ENCODE data around the gene BCAT1. TPM values are rescaled to one million over a fixed set of nuclear protein-coding genes. Genes with fewer than 3 reads are reported as not detected.

The BCAT1 gene
- total and polyA plus RNA-seq, 11 donors, result 0.57 to 28.9 (median 3.5) TPM

DNA sequence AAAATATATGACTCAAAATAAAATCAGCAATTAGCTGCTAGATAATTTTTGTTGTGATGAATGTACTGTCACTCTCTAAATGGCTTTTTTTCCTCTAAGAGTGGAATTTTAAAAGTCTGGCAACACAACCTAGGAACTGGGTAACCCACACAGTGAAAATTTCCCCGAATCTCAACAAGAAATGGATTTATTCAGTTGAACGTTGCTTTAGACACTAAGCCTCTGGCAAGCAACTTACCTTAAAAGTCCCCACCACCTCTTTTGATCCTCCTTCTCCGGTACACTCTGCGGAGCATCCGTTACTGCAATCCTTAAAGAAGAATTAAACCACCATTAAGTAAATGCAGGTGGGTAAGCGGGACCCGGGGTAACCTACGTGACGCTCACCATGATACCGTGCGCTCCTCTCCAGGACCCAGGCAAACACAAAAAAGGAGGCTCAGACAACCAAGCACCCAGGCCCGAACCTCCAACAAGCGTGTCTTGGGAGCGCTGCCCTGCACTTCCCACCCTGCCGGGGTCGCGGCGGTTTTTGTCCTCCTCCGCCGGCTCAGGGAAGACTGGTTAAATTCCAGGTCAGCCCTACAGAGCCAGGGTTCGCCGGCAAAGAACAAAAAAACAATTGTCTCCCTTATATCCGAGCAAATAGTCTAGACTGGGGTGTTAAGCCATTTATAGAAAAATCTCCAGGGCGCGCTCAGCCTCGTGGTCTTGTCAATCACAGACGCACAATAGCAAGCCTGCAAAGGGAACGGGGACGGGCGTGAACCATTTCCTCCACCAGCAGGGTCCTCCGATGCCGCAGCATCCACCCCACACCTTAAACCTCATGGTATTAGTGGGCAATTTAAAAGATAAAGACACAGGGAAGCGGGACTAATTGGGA, 47.1 kb downstream of the BCAT1 start:
- peaks cover 0 to 35% (median 17%) of the 10 kb centered on the region in 9 donors for H3K27me3 ChIP-seq
- peak overlapping the region in 3 of 12 donors; percentile 9 to 88 (median 11) for H3K27ac ChIP-seq
- WGBS, 4 donors, result 26 to 32% (median 30%) methylated on average over 32 to 33 of the region's 33 CpGs
- peaks cover 0 to 36% (median 0%) of the 10 kb centered on the region in 12 donors for H3K4me1 ChIP-seq
- no peaks in the 10 kb centered on the region for H3K36me3 ChIP-seq
- no peak for DNase-seq
- peak in 1 of 4 donors; percentile 30 for ATAC-seq
- H3K4me3 ChIP-seq, result peak overlapping the region in 11 of 12 donors; percentile 39 to 76 (median 59)
- no peaks in the 10 kb centered on the region for H3K9me3 ChIP-seq
- intact Hi-C loops (cut with DNase I), result no loop called here
- TF ChIP-seq POLR2A (IDR thresholded peaks at IDR 0.05), result no peak
- TF ChIP-seq CTCF (IDR thresholded peaks at IDR 0.05), result no peak

DNA sequence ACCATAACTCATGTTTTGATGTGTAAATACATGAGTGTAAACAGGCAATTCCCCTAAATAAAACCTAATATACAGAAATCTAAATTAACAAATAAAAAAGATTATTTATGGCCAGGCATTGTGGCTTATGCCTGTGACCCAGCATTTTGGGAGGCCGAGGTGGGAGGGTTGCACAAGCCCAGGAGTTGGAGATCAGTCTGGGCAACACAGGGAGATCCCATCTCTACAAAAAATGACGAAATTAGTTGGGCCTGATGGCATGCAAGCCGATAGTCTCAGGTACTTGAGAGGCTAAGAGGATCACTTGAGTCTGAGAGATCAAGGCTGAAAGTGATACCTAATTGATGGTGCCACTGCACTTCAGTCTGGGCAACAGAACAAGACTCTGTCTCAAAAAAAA, 48.7 kb downstream of the BCAT1 start:
- peaks cover 0 to 32% (median 17%) of the 10 kb centered on the region in 9 donors for H3K27me3 ChIP-seq
- peaks cover 0 to 36% (median 0%) of the 10 kb centered on the region in 12 donors for H3K4me1 ChIP-seq
- no peak overlapping the region for H3K4me3 ChIP-seq
- peak overlapping the region in 1 of 12 donors; percentile 44 for H3K27ac ChIP-seq
- H3K36me3 ChIP-seq, result no peaks in the 10 kb centered on the region
- no peak for TF ChIP-seq POLR2A (IDR thresholded peaks at IDR 0.05)
- no peak for TF ChIP-seq CTCF (IDR thresholded peaks at IDR 0.05)
- DNase-seq (no peak), ATAC-seq (no peak)
- intact Hi-C loops (cut with DNase I), result no loop called here
- H3K9me3 ChIP-seq, result no peaks in the 10 kb centered on the region
- WGBS, 4 donors, result 71 to 83% (median 82%) methylated on average over 3 of the region's 3 CpGs

GRCh38 chr12:24899503-24900075, 49.3 kb downstream of the BCAT1 start:
- Histone ChIP-seq H3K4me3 (no peak overlapping the region), H3K36me3 (no peaks in the 10 kb centered on the region), H3K27ac (no peak overlapping the region), H3K27me3 (peaks cover 0 to 26% (median 17%) of the 10 kb centered on the region in 9 donors), H3K9me3 (no peaks in the 10 kb centered on the region), H3K4me1 (peaks cover 0 to 36% (median 0%) of the 10 kb centered on the region in 12 donors)
- intact Hi-C loops (cut with DNase I), result no loop called here
- ATAC-seq (no peak), DNase-seq (no peak)
- WGBS, 4 donors, result 93 to 96% (median 94%) methylated on average over 4 of the region's 4 CpGs
- no peak for TF ChIP-seq CTCF (IDR thresholded peaks at IDR 0.05)
- no peak for TF ChIP-seq POLR2A (IDR thresholded peaks at IDR 0.05)

DNA sequence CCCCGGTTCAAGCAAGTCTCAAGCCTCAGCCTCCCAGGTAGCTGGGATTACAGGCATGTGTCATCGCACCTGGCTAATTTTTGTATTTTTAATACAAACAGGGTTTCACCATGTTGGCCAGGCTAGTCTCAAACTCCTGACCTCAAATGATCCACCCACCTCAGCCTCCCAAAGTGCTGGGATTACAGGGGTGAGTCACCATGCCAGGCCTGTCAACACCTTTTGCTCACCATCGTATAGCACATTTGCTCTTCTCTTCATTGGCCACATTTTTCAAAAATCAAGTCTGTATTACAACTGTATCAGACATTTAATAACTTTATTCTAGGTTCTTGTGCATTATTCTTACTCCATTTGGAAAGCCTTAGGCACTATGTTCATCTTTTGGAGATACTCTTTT, 50.3 kb downstream of the BCAT1 start:
- 88 to 94% (median 92%) methylated on average over 3 of the region's 3 CpGs for WGBS, 4 donors
- H3K36me3 ChIP-seq, result no peaks in the 10 kb centered on the region
- peaks cover 0 to 31% (median 0%) of the 10 kb centered on the region in 12 donors for H3K4me1 ChIP-seq
- DNase-seq (no peak), ATAC-seq (no peak)
- peaks cover 0 to 20% (median 11%) of the 10 kb centered on the region in 9 donors for H3K27me3 ChIP-seq
- intact Hi-C loops (cut with DNase I), result no loop called here
- TF ChIP-seq CTCF (IDR thresholded peaks at IDR 0.05), result no peak
- no peak for TF ChIP-seq POLR2A (IDR thresholded peaks at IDR 0.05)
- H3K9me3 ChIP-seq, result no peaks in the 10 kb centered on the region
- H3K27ac ChIP-seq, result no peak overlapping the region
- no peak overlapping the region for H3K4me3 ChIP-seq
